ENCODE measurements around the gene HAAO.

Gene HAAO

DNA sequence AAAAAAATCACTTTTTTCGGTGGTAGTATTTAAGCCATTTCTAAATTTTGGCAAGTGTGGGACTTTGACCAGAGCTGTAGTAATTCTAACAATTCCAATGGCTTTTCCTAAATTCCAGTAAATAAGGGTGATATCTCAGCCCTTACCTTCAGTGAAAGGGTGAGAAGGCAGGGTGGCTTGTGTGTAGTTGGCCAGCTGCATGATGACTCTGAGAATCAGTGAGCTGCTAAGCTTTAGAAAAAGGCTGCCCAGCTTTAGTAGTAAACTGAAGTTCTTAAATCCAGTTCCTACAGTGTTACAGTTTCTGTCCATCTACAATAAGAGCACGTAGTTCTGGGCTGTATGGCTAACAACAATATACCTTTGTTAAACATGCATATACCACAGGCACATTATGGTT is 70.5 kb downstream of the HAAO start:
- no peak for TF ChIP-seq CREB1 (IDR thresholded peaks at IDR 0.05; ENCODE audit: low read depth)
- no peak for TF ChIP-seq YY1 (IDR thresholded peaks at IDR 0.05; ENCODE audit: low read depth)
- TF ChIP-seq, protein P1, sequence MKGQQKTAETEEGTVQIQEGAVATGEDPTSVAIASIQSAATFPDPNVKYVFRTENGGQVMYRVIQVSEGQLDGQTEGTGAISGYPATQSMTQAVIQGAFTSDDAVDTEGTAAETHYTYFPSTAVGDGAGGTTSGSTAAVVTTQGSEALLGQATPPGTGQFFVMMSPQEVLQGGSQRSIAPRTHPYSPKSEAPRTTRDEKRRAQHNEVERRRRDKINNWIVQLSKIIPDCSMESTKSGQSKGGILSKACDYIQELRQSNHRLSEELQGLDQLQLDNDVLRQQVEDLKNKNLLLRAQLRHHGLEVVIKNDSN (IDR thresholded peaks at IDR 0.05), result no peak
- TF ChIP-seq EGR1 (IDR thresholded peaks at IDR 0.05), result no peak
- TF ChIP-seq TEAD4 (IDR thresholded peaks at IDR 0.05), result no peak
- no peak for TF ChIP-seq TCF12 (IDR thresholded peaks at IDR 0.05; ENCODE audit: low read depth)
- TF ChIP-seq NFIC (IDR thresholded peaks at IDR 0.05), result no peak
- TF ChIP-seq CEBPB (IDR thresholded peaks at IDR 0.05), result no peak
- TF ChIP-seq, protein P2, sequence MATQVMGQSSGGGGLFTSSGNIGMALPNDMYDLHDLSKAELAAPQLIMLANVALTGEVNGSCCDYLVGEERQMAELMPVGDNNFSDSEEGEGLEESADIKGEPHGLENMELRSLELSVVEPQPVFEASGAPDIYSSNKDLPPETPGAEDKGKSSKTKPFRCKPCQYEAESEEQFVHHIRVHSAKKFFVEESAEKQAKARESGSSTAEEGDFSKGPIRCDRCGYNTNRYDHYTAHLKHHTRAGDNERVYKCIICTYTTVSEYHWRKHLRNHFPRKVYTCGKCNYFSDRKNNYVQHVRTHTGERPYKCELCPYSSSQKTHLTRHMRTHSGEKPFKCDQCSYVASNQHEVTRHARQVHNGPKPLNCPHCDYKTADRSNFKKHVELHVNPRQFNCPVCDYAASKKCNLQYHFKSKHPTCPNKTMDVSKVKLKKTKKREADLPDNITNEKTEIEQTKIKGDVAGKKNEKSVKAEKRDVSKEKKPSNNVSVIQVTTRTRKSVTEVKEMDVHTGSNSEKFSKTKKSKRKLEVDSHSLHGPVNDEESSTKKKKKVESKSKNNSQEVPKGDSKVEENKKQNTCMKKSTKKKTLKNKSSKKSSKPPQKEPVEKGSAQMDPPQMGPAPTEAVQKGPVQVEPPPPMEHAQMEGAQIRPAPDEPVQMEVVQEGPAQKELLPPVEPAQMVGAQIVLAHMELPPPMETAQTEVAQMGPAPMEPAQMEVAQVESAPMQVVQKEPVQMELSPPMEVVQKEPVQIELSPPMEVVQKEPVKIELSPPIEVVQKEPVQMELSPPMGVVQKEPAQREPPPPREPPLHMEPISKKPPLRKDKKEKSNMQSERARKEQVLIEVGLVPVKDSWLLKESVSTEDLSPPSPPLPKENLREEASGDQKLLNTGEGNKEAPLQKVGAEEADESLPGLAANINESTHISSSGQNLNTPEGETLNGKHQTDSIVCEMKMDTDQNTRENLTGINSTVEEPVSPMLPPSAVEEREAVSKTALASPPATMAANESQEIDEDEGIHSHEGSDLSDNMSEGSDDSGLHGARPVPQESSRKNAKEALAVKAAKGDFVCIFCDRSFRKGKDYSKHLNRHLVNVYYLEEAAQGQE (IDR thresholded peaks at IDR 0.05; ENCODE audit: low read depth), result no peak
- no peak for TF ChIP-seq FOXM1 (IDR thresholded peaks at IDR 0.05; ENCODE audit: borderline replicate concordance, low read depth)
- TF ChIP-seq TAF1 (IDR thresholded peaks at IDR 0.05; ENCODE audit: low read depth), result no peak
- TF ChIP-seq ZBTB7A (IDR thresholded peaks at IDR 0.05; ENCODE audit: low read depth), result no peak
- TF ChIP-seq, protein P3, sequence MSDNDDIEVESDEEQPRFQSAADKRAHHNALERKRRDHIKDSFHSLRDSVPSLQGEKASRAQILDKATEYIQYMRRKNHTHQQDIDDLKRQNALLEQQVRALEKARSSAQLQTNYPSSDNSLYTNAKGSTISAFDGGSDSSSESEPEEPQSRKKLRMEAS (IDR thresholded peaks at IDR 0.05), result no peak
- no peak for TF ChIP-seq RAD21 (IDR thresholded peaks at IDR 0.05; ENCODE audit: low read depth)
